Mesendoderm (in vitro differentiated cells): Measurements from ENCODE around the gene NGFR. TPM values are rescaled to one million over a fixed set of nuclear protein-coding genes. Genes with fewer than 3 reads are reported as not detected.

Experiments used
- DNase-seq: peaks from one replicate; pipeline ENCODE4 v3.0.0; 2013
- H2AK5ac ChIP-seq: 2 replicates; pipeline ENCODE4 v1.6.1; 2013; ENCODE audit warnings: low read length, inconsistent platforms
- H2BK120ac ChIP-seq: 2 replicates; pipeline ENCODE4 v1.6.1; 2013; ENCODE audit warnings: low read depth, mild to moderate bottlenecking, low read length, moderate library complexity, mixed read lengths
- H2BK15ac ChIP-seq: replicated peaks from 2 replicates; pipeline ENCODE4 v1.6.1; 2013; ENCODE audit warnings: low read depth, mild to moderate bottlenecking, moderate library complexity
- H2BK5ac ChIP-seq: 2 replicates; pipeline ENCODE4 v1.6.1; 2013; ENCODE audit warnings: low read length, inconsistent platforms
- H3K18ac ChIP-seq: 2 replicates; pipeline ENCODE4 v1.6.1; 2013; ENCODE audit warnings: mild to moderate bottlenecking, low read length, mixed read lengths
- H3K23ac ChIP-seq: one replicate; pipeline ENCODE4 v1.6.1; 2013; ENCODE audit warnings: low read length
- H3K27ac ChIP-seq: 2 replicates; pipeline ENCODE4 v1.5.1; 2013; ENCODE audit warnings: low read depth, mild to moderate bottlenecking, inconsistent platforms, low read length, moderate library complexity
- H3K27me3 ChIP-seq: 2 replicates; pipeline ENCODE4 v1.6.1; 2013; ENCODE audit warnings: low read length, control low read depth, mild to moderate bottlenecking, inconsistent platforms; ENCODE audit not compliant: insufficient read depth, poor library complexity
- H3K36me3 ChIP-seq: 2 replicates; pipeline ENCODE4 v1.6.1; 2013; ENCODE audit warnings: low read length, inconsistent platforms; ENCODE audit not compliant: control insufficient read depth, insufficient read depth
- H3K4ac ChIP-seq: one replicate; pipeline ENCODE4 v1.6.1; 2013; ENCODE audit warnings: low read depth, mild to moderate bottlenecking, low read length, moderate library complexity
- H3K4me1 ChIP-seq: 2 replicates; pipeline ENCODE4 v1.6.1; 2013; ENCODE audit warnings: low read depth, low read length, inconsistent platforms; ENCODE audit not compliant: control insufficient read depth
- H3K4me2 ChIP-seq: 2 replicates; pipeline ENCODE4 v1.6.1; 2013; ENCODE audit warnings: low read length
- H3K4me3 ChIP-seq: 2 replicates; pipeline ENCODE4 v1.5.1; 2013; ENCODE audit warnings: mild to moderate bottlenecking, low read length
- H3K56ac ChIP-seq: one replicate; pipeline ENCODE4 v1.6.1; 2013; ENCODE audit warnings: low read length
- H3K79me1 ChIP-seq: 2 replicates; pipeline ENCODE4 v1.6.1; 2013; ENCODE audit warnings: low read length, inconsistent platforms
- H3K79me2 ChIP-seq: 2 replicates; pipeline ENCODE4 v1.6.1; 2013; ENCODE audit warnings: mild to moderate bottlenecking, low read length; ENCODE audit not compliant: control insufficient read depth, insufficient read depth
- H3K9ac ChIP-seq: 2 replicates; pipeline ENCODE4 v1.6.1; 2013; ENCODE audit warnings: low read length, inconsistent platforms
- H4K5ac ChIP-seq: one replicate; pipeline ENCODE4 v1.6.1; 2013; ENCODE audit warnings: low read length
- H4K8ac ChIP-seq: one replicate; pipeline ENCODE4 v1.6.1; 2013; ENCODE audit warnings: low read depth, mild to moderate bottlenecking, control low read depth, low read length, moderate library complexity
- WGBS: extraction: QIAGEN DNeasy Blood & Tissue Kit; methylation state at CpG from one replicate; pipeline ENCODE4 v1.1.7; 2013; ENCODE audit warnings: low lambda C conversion rate, missing lambda C conversion rate; ENCODE audit not compliant: insufficient coverage; ENCODE audit errors: extremely low coverage; 5-methylcytosine and 5-hydroxymethylcytosine counted together
- polyA plus RNA-seq, 2 experiments: library from polyadenylated mRNA; stranded (reverse); fragments of 200-250 nt; gene quantifications; one replicate each; pipeline ENCODE4 v1.2.3, GENCODE V29; 2013

Gene NGFR, protein sequence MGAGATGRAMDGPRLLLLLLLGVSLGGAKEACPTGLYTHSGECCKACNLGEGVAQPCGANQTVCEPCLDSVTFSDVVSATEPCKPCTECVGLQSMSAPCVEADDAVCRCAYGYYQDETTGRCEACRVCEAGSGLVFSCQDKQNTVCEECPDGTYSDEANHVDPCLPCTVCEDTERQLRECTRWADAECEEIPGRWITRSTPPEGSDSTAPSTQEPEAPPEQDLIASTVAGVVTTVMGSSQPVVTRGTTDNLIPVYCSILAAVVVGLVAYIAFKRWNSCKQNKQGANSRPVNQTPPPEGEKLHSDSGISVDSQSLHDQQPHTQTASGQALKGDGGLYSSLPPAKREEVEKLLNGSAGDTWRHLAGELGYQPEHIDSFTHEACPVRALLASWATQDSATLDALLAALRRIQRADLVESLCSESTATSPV
- 1.8 TPM for polyA plus RNA-seq (2013, experiment 1 of 2)
- polyA plus RNA-seq (2013, experiment 2 of 2): 1.7 TPM

DNA sequence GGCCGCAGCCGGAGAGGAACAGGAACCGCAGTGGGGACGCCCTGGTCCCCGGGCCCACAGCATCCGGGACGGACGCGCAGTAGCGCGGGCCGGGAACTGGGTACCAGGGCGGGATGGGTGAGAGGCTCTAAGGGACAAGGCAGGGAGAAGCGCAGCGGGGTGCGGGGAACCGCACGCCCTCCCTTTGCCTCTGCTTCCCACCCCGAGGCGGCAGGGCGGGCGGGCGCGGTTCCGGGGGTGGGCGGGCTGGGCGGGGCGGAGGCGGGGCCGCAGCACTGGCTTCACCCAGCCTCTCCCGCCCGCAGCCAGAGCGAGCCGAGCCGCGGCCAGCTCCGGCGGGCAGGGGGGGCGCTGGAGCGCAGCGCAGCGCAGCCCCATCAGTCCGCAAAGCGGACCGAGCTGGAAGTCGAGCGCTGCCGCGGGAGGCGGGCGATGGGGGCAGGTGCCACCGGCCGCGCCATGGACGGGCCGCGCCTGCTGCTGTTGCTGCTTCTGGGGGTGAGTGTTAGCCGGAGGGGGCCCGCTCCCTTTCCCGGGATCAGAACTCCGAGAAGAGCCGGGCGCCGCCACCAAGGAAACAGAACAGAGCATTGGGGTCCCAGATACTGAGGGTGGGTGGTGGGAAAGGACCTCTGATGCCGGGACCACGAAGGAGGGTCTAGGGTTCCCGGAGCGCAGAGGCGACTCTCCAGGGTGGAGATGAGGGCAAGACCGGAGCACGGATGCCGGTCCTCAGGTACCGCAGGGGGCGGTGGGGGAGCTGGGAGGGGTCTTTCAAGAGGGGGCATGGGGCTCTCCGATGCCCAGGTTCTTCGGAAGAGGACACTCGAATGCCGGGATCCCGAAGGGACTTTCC lies at the start of gene NGFR:
Gene NGFR, plus strand, starts transcription at position 308 of the 856 bp plus-strand sequence. Its CDS starts 125 bp downstream, at position 433.
- Histone ChIP-seq H2BK5ac (no peak within 1 kb of the TSS), H3K4me2 (peak within 1 kb of the TSS; percentile 70), H3K56ac (peak within 1 kb of the TSS; percentile 83), H3K18ac (no peak within 1 kb of the TSS), H3K36me3 (no peaks in the 10 kb centered on the region), H3K79me1 (no peaks in the 10 kb centered on the region), H3K79me2 (no peaks in the 10 kb centered on the region), H3K27me3 (peaks cover 13% of the 10 kb centered on the region), H3K4ac (no peak within 1 kb of the TSS), H4K8ac (no peak within 1 kb of the TSS), H3K4me3 (peak within 1 kb of the TSS; percentile 63), H4K5ac (no peak within 1 kb of the TSS), H2AK5ac (no peak within 1 kb of the TSS), H3K23ac (no peak within 1 kb of the TSS), H3K27ac (no peak within 1 kb of the TSS), H2BK120ac (no peak within 1 kb of the TSS), H3K4me1 (peaks cover 6% of the 10 kb centered on the region), H2BK15ac (no peak within 1 kb of the TSS), H3K9ac (peak within 1 kb of the TSS; percentile 55)
- DNase-seq: peak; percentile 65
- no CpG with 5 or more reads among the region's 79 CpGs for WGBS

DNA sequence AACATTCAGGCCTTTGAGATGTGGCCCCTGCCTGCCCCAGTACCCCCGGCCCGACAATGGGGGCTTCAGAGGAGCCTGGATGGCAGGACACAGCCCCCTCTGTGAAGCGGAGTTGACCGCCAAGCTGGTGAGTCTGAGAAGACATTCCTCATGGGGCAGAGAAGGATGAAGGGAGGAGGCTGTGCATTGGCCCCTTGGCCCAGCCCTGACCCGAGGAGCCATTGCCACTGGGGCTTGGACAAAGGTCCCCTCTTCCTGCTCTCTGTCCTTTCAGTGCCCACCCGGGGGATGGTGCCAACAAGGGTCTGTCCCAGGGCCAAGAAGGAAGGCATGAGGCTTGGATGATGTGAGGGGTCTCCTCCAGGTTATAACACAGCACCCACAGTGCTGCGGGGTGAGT lies 49.5 kb upstream of the NGFR start:
- H3K4ac ChIP-seq: no peak overlapping the region
- no peaks in the 10 kb centered on the region for H3K27me3 ChIP-seq
- no peaks in the 10 kb centered on the region for H3K79me2 ChIP-seq
- H3K27ac ChIP-seq: no peak overlapping the region
- no peaks in the 10 kb centered on the region for H3K36me3 ChIP-seq
- H4K8ac ChIP-seq: no peak overlapping the region
- no peak overlapping the region for H2BK5ac ChIP-seq
- H4K5ac ChIP-seq: no peak overlapping the region
- no peak overlapping the region for H3K4me2 ChIP-seq
- no peak overlapping the region for H3K4me3 ChIP-seq
- H3K23ac ChIP-seq: no peak overlapping the region
- H3K18ac ChIP-seq: no peak overlapping the region
- H2BK15ac ChIP-seq: no peak overlapping the region
- no CpG with 5 or more reads among the region's 7 CpGs for WGBS
- no peak overlapping the region for H3K56ac ChIP-seq
- DNase-seq: no peak
- H2AK5ac ChIP-seq: no peak overlapping the region
- no peak overlapping the region for H3K9ac ChIP-seq
- no peaks in the 10 kb centered on the region for H3K4me1 ChIP-seq
- H2BK120ac ChIP-seq: no peak overlapping the region
- H3K79me1 ChIP-seq: no peaks in the 10 kb centered on the region

DNA sequence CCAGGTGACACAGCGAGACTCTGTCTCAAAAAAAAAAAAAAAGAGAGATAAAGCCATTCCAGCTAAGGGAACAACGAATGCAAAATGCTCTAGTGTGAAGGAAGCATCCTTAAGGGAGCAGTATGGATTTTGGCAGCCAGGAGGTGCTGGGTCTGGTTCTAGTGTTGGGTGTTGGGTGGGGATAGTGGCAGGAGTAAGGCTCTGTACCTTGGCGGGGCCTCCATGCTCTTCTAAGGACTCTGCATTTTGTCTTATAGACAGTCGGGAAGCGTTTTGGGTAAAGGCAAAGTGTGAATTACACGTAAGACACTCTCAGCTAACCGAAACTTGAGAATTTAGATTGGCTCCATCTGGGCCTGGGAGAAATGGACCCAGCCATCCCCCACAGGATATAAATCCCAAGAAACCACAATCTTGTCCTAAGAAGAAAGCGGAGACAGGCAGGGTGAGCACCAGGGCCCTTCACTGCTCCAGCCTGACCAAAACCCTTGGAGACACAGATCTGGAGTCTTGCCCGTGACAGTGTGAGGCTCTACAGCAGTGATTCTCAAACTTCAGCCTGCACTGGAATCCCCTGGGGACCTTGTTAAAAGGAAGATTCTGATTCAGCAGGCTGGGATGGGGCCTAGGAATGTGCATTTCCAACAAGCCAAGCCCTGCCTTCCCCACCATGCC lies 47.3 kb upstream of the NGFR start:
- no peak overlapping the region for H3K27ac ChIP-seq

DNA sequence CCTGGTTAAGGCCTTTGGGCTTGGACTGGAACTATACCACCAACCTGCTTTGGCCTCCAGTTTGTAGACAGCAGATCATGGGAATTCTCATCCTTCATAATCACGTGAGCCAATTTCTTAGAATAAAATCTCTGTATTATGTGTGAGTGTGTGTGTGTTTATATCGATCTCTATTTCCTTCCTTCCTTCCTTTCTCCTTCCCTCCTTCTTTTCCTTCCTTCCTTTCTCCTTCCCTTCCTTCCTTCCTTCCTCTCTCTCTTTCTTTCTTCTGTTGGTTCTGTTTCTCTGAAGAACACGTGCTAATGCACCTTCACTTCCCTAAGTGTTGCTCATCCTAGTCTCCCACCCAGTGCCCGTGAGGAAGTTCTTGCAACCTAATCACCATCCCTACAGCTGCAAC lies 44.9 kb upstream of the NGFR start:
- no peak overlapping the region for H3K27ac ChIP-seq
- no peak overlapping the region for H2BK120ac ChIP-seq
- H4K5ac ChIP-seq: no peak overlapping the region
- no peak overlapping the region for H3K23ac ChIP-seq
- no peak overlapping the region for H2AK5ac ChIP-seq
- no peak for DNase-seq
- H3K18ac ChIP-seq: no peak overlapping the region
- no peaks in the 10 kb centered on the region for H3K27me3 ChIP-seq
- H2BK15ac ChIP-seq: no peak overlapping the region
- H3K4me3 ChIP-seq: no peak overlapping the region
- no peaks in the 10 kb centered on the region for H3K79me1 ChIP-seq
- no CpG with 5 or more reads among the region's 4 CpGs for WGBS
- H4K8ac ChIP-seq: no peak overlapping the region
- no peak overlapping the region for H3K4me2 ChIP-seq
- H3K56ac ChIP-seq: no peak overlapping the region
- H3K79me2 ChIP-seq: no peaks in the 10 kb centered on the region
- H3K4me1 ChIP-seq: peaks cover 4% of the 10 kb centered on the region
- no peaks in the 10 kb centered on the region for H3K36me3 ChIP-seq
- H2BK5ac ChIP-seq: no peak overlapping the region
- no peak overlapping the region for H3K9ac ChIP-seq
- no peak overlapping the region for H3K4ac ChIP-seq

More for the DNA sequence above, 47.3 kb upstream of the NGFR start:
- Histone ChIP-seq H3K4me3 (no peak overlapping the region), H3K9ac (no peak overlapping the region), H2BK120ac (no peak overlapping the region), H2AK5ac (no peak overlapping the region), H3K36me3 (no peaks in the 10 kb centered on the region), H3K79me1 (no peaks in the 10 kb centered on the region), H2BK15ac (no peak overlapping the region), H4K8ac (no peak overlapping the region), H3K23ac (no peak overlapping the region), H3K4me2 (no peak overlapping the region), H3K79me2 (no peaks in the 10 kb centered on the region), H3K4me1 (peaks cover 4% of the 10 kb centered on the region), H3K56ac (no peak overlapping the region), H3K27me3 (no peaks in the 10 kb centered on the region), H4K5ac (no peak overlapping the region), H3K18ac (no peak overlapping the region), H2BK5ac (no peak overlapping the region), H3K4ac (no peak overlapping the region)
- no CpG with 5 or more reads among the region's 9 CpGs for WGBS
- no peak for DNase-seq

DNA sequence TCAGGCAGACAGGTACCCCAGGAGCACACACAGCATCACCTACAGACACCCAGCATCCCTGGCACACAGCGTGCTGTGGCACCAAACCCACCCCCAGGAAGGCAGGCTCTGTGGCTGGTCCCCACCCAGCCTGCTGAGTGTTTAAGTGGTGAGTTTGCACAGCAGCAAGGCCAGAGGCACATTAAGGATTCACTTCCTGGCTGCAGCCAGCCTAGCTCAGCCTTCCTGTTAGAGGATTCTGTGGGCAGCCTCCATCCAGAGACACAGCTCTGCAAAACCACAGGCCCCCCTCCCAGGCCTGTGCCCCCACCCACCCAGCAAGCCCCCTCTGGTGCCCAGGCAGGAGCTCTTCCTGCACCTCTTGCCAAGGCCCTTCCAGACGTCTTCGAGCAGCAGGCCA lies 44.4 kb upstream of the NGFR start:
- no peak overlapping the region for H3K27ac ChIP-seq
- H3K23ac ChIP-seq: no peak overlapping the region
- no peaks in the 10 kb centered on the region for H3K79me1 ChIP-seq
- H3K36me3 ChIP-seq: no peaks in the 10 kb centered on the region
- H3K4me2 ChIP-seq: no peak overlapping the region
- no peak overlapping the region for H3K4ac ChIP-seq
- H2BK5ac ChIP-seq: no peak overlapping the region
- H2BK15ac ChIP-seq: no peak overlapping the region
- no peak overlapping the region for H4K8ac ChIP-seq
- H4K5ac ChIP-seq: no peak overlapping the region
- no peak overlapping the region for H3K18ac ChIP-seq
- no peak overlapping the region for H3K56ac ChIP-seq
- H3K4me1 ChIP-seq: peaks cover 4% of the 10 kb centered on the region
- DNase-seq: no peak
- WGBS: no CpG with 5 or more reads among the region's 3 CpGs
- no peak overlapping the region for H2AK5ac ChIP-seq
- no peak overlapping the region for H3K4me3 ChIP-seq
- H3K9ac ChIP-seq: no peak overlapping the region
- H3K27me3 ChIP-seq: no peaks in the 10 kb centered on the region
- no peak overlapping the region for H2BK120ac ChIP-seq
- H3K79me2 ChIP-seq: no peaks in the 10 kb centered on the region
